ENCODE results near the gene RAB6A.

Gene RAB6A

DNA sequence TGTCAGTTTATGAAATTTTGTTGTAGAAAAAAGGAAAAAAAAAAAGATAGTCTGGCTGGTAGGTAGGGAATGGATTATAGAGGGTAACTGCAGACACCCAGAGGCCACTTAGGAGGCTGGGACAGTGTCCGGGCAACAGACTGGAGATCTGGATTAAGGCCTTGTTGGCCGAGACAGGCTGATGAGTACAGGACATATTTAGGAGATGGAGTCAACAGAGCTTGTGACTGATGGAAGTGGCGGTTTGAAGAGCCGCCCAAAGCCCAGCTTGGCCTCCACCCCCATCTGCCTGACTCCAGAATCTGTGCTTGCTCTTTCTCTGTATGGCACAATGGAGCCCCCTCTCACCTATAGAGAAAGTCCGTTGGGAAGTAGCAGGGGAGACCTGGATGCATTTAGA lies 106.9 kb downstream of the RAB6A start:
- no peak for DNase-seq (ENCODE audit: low read depth, low spot score)

DNA sequence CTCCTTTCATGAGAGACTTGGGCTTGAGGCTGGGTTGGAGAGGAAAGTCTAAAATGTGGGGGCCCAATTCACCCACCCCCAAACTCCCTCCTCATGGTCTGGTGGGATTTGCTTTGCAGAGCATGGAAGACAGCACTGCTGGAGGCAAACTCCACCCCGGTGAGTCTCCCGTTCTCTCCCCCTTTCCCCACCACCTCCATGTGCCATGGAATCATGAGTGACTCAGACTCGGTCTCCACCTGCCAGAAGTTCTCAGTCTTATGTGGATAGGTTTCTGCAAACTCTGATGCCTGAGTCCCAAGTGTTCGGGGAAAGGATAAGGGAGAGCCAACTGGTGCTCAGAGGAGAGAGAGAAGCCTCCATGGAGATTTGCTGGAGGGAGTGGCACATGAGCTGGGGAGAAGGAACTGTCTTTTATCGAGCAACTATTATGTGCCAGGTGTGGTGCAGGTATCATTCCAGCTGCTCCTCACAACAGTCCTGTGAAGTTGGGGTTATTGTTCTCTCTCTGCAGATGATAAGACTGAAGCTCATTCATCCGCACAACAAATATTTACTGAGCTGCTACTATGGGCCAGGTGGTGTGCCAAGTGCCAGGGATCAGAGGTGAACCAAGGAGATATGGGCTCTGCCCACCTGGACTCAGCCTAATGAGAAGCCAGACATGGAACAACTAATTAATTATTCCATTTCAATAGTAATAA lies 107.9 kb downstream of the RAB6A start:
- no peak for DNase-seq (ENCODE audit: low read depth, low spot score)

DNA sequence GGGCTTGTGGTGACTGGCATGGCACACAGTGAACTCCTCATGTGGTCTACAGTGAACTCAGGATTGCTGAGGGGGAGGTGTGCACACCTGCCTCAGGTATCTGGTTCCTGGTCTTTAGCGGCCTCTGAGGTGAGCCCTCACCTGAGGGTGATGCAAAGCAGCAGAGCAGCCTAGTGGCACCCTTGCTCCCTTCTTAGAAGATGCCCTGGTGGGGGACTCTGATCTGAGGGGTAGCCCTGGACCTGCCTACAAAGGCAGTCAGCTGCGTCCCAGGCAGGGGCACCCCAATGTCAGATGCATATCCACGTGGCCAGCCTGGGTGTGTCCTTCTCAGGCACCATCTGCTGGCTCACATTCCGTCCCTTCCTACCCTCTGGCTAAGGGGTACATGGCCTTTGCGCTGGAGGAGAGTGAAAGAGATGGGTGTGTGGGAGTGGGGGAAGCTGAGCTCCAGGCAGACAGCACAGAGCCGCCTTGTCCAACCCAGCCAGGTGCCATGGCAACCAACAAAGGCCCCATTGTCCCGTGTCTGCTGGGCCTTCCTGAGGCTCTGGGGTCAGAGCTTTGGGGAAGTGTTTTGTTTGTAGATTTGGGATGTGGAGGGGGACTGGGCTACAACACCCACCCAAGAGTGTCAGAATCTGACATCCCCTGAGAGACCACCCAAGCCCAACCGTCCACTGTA lies 108.7 kb downstream of the RAB6A start:
- DNase-seq (ENCODE audit: low read depth, low spot score): no peak

DNA sequence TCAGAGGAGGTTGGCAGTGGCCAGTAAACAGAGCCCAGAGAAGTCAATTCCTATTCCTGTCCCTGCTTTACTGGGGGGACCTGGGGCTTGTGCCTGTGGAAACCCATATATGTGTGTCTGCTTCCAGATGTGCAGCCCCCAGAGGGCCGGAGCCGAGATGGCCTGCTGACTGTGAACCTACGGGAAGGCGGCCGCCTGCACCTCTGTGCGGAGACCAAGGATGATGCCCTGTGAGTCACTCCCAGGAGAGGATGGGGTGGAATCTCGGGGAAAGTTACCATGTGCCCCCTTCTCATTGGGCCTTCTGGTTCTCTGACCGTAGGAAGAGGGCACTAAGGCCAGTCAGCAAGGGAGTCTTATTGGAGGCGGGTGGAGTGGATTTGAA lies 109.2 kb downstream of the RAB6A start:
- no peak for DNase-seq (ENCODE audit: low read depth, low spot score)

DNA sequence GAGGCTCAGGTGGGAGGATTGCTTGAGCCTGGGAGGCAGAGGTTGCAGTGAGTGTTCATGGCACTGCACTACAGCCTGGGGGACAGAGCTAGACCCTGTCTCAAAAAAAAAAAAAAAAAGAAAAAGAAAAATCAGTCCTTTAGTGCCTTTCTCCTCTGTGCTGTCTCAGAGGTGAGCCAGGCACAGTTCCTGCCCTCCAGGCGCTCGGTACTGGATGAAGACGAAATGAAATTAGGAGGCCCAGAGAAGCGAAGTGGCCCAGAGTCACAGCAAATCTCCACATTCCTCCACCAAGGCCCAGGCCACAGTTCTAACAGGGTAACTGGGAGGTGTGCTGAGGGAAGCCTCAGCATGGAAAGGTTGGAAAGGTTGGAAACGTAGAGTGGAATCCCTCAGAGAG lies 109.6 kb downstream of the RAB6A start:
- no peak for DNase-seq (ENCODE audit: low read depth, low spot score)

DNA sequence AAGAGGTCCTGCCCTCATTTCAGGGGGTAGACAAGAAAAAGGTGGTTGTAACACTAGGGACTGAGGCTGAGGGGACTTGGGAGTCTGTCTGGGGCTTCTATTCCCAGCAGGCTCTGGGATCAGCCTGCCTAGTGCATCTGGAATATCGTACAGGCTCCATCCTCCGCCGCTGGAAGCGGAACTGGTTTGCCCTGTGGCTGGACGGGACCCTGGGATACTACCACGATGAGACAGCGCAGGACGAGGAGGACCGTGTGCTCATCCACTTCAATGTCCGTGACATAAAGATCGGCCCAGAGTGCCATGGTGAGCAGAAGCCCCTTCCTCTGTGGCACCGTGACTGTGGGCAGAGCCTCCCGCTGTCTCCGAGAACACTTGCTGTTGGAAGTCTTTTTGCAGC lies 110.5 kb downstream of the RAB6A start:
- DNase-seq (ENCODE audit: low read depth, low spot score): no peak

DNA sequence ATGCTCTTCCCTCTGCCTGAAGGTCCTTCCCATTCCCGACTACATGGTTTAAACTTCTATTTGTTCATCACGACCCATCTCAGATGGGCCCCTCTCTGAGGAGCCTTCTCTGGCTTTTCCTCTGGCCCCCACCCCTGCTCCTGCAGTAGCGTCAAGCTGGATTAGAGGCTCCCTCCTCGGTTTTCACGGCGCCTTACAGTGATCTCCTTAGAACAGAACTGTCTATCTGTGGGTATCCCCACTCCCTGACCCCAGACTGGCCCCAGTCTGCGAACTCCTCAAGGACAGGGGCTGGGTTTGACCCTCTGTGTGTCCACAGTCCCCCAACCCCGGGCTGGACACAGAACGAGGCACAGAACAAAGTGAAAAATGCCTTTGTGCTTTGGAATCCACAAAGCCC lies 111.7 kb downstream of the RAB6A start:
- no peak for DNase-seq (ENCODE audit: low read depth, low spot score)

DNA sequence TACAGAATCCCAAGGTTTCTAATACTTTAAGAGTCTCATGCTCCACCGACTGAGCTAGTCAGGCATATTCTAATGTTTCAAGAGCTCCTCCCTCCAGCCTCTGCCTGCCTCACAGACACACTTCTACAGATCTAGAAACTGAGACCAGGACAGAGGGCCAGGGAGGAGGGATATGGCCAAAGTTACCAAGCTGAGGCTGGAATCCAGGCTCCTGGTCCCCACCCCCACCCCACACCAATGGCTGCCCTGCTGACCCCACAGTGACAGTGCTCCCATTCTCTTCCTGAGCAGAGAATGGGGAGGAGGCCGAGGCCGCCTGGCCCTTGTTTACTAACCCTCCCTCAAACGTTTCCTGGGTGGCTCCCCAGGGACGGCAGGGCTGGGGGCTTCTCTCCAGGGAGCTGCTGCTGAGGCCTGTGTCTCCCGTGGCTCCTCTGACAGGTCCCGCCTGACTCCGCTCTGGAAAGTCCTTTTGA lies 112.3 kb downstream of the RAB6A start:
- no peak for DNase-seq (ENCODE audit: low read depth, low spot score)

DNA sequence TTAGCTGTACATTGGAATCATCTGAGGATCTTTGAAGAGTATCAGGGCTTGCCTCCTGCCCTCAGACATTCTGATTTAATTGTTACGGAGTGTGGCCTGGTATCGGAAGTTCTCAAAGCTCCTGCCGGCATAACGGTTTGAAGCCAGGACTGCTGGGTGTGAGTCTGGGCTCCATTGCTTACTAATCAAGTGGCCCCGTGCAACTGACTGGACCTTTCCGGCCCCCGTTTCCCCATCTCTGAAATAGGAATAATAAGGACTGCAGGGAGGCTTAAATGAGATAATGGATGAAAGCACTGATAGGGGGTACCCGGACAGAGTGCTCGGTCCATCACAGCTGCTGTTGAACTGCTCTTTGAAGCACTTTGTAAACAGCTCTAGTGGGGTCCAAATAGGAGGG lies 112.8 kb downstream of the RAB6A start:
- no peak for DNase-seq (ENCODE audit: low read depth, low spot score)

DNA sequence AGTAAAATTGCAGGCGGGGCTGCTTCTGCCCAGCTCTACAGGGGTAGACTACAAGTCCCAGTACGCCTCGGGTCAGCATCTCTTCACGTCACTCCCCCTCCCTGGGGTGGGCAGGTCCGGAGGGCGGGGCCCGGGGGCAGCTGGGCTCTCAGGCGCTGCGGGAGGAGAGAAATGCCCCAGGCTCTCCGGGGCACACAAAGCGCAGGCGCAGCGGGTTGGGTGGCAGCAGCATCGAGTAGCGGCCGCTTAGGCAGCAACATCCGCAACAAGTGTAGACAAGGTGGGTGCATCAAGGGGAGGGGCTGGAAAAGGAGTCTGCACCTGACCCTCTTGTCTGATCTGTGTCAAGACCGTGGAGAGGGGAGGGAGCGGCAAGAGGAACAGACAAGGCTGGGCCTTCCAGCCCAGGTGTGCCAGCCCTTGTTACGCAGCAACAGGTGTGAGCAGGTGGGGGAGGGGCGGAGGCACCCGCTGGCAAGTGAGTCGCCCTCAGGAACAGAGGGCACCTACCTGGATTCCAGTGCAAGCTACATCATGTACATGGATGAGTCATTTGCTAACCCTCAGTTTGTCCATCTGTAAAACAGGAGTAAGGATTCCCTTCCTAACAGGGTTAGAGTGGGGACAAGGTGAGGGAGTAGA lies 113.3 kb downstream of the RAB6A start:
- peak; percentile 39 for DNase-seq (ENCODE audit: low read depth, low spot score)

DNA sequence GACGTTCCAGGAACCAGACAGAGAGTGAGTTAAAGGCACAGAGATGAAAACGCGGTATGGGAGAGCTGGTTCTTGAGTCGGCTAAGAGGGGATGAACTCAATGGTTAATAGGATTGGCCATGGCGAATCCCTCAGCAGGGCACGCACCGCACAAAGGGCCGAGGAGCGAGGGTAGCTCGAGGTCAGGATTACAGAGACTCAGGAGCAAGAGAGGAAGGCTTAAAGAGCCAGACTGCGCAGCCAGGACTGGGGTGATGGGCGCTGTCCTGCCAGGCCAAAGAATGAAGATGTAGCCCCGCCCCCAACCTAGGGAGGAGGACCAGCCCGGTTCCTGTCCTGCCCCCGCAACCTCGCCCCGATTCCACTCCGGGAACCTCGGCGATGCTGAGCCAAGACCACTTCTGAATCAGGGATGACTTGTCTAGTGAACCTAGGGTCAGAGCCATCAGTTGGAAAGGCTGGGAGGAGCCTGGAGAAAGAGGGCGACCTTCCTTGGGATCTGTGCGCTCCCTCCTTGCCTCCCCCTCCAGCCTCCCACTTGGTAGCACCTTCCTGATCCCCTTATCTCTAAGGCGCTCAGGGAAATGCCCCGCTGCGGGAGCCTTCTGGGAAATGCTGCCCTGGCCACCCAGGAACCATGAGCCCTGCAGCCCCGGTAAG lies 114.8 kb downstream of the RAB6A start, which contains the start of gene PLEKHB1:
PLEKHB1 (plus strand) TSS at position 610 of the 660 bp plus-strand sequence; CDS start at position 638, 28 bp downstream.
- no peak for DNase-seq (ENCODE audit: low read depth, low spot score)

DNA sequence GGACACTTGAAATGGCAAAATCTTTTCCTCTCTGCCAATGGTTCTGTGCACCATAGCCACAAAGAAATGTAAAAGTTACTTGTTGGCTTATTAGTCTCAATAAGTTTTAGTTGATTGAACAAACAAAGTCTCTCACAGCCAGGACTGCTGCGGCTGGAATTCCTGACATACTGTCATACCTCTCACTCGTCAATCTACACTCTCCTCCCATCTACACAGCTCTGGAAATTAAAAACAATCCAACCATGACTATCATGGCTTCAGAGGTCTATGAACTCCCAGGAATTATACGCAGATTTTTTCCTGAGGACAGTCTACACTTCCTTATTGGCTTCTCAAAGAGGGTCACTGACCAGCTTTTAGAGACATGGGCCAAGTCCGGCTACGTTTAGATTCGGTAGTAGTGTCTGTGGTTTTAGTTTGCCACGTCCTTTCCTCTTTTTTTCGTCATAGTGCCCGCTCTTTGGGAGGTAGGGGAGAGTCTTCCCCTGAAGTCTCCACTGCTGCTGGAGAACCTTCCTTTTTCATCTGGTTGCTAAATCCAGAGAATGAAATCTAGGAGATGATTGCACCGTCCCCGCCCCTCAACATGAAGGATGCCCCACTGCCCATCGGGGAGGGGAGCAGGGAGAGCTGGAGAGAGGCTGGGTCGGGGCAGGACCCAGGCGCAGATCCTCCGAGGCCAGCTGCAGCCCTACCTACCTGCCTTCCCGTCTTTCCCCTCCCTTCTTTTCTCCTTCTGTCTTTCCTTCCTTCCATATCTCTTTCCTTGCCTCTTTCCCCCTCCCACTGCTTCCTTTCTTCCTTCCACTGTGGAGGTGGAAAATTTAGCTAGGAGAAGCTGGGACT lies 115.5 kb downstream of the RAB6A start:
- DNase-seq (ENCODE audit: low read depth, low spot score): no peak

DNA sequence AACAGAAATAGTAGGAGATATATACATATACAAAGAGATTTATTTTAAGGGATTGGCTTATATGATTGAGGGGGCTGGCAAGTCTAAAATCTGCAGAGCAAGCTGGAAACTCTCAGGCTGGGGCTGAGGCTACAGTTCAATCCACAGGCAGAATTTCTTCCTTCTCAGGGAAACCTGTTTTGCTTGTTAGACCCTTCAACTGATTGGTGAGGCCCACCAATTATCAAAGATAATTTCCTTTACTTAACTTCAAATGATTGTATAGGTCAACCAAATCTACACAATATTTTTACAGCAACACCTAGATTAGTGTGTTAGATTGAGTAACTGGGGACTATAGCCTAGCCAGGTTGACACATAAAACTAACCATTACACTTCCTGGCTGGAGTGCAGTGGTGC lies 119.2 kb downstream of the RAB6A start:
- no peak for DNase-seq (ENCODE audit: low read depth, low spot score)

DNA sequence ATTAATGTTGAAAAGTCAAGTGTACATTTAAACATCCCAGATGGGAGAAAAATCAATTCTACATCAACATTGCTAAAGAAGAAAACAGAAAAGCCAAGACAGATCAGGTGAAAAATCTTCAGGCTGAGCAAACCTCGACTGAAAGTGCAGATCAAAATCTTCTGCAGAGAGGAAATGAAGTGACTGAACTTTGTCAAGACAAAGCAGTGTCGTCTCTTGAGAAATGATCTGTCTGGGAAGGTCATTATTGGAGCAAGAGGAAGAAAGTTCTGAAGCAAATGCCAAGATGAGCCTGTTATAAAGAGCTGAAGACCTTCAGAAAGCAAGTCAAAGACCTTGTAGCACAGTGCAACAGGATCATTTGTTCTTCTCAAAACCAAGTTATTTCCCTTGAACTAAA lies 120.3 kb downstream of the RAB6A start:
- DNase-seq (ENCODE audit: low read depth, low spot score): no peak

DNA sequence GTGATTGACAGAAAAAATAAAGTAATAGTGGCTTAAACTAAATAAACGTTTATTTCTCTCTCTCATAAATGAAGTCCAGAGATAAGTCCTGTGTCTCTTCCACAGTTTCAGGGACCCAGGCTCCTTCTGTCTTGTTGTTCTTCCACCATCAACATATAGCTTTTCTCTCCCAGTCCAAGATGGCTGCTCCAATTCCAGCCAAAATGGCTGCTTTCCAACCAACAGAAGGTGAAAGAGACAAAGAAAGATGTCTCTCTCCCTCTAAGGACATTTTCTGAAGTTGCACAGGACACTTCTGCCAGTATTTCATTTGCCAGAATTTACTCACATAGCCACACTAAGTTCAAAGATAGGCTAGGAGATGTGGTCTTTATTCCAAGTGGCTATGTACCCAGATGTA lies 123.9 kb downstream of the RAB6A start:
- no peak for DNase-seq (ENCODE audit: low read depth, low spot score)

DNA sequence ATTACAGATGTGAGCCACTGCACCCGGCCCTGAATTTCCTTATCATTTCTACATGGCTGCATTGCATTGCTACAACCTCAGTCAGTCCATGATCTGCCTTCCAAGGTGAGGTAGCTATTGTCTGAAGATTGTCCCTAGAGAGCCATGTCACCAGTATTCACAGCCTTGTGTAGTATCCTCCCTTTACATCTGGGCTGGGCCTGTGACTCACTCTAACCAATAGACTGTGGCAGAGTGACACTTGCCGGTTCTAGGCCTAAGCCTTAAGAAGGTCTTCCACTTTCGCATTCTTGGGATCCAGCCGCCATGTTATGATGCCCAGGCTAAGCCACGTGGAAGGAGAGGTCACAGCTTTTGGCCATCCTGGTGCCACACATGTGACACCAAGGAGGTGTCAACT lies 124.6 kb downstream of the RAB6A start:
- DNase-seq (ENCODE audit: low read depth, low spot score): no peak

DNA sequence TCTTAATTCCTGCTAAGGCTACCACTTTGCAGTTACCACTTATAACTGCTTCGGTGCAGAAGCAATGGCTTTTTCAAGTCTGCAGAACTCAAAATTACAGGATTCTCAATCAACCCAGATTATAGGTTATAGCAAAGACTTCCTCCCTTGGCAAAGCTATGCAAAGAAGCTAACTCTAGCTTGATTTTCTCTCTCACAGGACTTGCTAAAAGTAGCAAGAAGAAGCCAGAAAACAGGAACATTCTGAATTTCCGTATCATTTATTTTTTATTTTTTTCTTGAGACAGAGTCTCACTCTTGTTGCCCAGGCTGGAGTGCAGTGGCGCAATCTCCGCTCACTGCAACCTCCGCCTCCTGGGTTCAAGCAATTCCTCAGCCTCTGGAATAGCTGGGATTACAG lies 125.2 kb downstream of the RAB6A start:
- no peak for DNase-seq (ENCODE audit: low read depth, low spot score)

DNA sequence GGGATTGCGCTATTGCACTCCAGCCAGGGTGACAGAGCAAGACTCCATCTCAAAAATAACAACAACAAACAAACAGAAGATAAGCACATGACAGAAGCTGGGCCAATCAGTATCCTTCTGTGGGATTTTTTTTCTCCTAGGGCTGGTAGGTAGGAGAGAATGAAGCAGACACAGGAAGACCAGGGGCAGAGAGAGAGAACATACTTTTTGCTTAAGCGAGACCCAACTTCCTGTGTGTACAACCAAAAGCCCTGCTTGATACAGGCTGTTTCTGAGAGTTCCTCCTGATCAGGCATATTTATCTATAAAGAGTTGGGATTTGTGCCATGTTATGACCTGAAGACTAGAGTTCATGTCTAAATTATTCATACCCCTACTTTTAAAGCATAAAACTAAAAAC lies 126.9 kb downstream of the RAB6A start:
- no peak for DNase-seq (ENCODE audit: low read depth, low spot score)

DNA sequence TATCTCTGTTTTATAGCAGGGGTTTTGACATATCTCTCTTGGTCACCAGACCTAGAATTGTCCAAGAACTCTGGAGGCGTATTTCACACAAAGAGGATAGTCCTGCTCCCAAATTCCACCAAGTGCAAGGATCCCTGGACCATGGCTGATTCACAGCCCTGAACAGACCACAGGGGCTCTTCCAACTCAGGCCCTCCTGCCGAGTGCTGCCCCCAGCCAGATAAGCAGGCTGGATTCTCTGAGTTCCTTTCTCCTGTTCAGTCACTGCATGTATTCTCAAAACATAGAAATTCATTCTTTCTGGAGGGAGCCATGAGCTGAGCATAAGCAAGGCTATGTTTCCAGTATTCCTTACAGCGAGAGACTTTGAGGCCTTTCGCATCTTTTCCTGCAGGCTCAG lies 127.9 kb downstream of the RAB6A start:
- DNase-seq (ENCODE audit: low read depth, low spot score): no peak

DNA sequence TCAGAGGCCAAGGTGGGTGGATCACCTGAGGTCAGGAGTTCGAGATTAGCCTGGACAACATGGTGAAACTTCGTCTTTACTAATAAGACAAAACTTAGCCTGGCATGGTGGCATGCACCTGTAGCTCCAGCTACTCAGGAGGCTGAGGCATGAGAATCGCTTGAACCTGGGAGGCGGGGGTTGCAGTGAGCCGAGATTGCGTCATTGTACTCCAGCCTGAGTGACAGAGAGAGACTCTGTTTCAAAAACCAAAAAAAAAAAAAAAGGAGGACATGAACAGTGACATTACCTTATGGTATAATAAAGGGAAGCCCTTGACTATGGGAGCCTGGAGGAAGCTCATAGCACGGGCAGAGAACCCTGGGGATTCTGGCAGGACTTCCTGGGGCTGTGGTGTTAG lies 131.0 kb downstream of the RAB6A start:
- no peak for DNase-seq (ENCODE audit: low read depth, low spot score)

DNA sequence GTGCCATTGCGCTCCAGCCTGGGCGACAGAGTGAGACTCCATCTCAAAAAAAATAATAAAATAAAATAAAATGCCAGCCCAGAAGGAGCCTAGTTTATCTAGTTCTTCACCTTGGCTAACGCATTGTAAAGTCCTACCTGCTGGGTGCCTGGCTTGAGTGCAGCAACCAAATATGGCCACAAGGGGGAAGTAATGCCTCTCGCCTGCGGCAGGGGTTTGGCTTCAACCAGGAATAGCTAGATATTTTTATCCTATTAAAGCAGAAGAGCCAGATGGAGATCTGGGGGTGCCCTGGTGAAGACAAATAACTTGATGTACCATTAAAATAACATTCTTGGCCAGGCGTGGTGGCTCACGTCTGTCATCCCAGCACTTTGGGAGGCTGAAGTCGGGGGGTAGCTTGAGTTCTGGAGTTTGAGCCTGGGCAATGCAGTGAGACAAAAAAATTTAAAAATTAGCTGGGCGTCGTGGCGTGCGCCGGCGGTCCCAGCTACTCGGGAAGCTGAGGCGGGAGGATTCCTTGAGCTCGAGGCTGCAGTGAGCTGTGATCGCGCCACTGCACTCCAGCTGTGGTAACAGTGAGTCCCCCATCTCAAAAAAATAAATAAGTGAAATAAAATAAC lies 135.1 kb downstream of the RAB6A start:
- DNase-seq (ENCODE audit: low read depth, low spot score): peak; percentile 26
